Activated naive CD4-positive, alpha-beta T cell treated with anti-CD3 and anti-CD28 coated beads, Interleukin-2, amount 10 ng/mL, durations not matched to agents 7 days and 5 days (primary cell): ENCODE data around the gene FOXJ3.

Experiments
- CTCF ChIA-PET: fragments of 350-600 bp; sonication (Branson Sonifier 250); formaldehyde crosslinking; loops from one replicate; lab custom pipeline; 2021; ENCODE audit warnings: antibody characterized with exemption; lab: Charles Lee
- DNase-seq: peaks from one replicate; pipeline ENCODE4 v3.0.0-alpha.2; 2020
- H3K27ac Mint-ChIP-seq: one replicate; pipeline ENCODE4 v1.8.0; 2021; ENCODE audit warnings: mild to moderate bottlenecking, moderate library complexity, mixed read lengths
- H3K27me3 Mint-ChIP-seq: one replicate; pipeline ENCODE4 v1.8.0; 2021; ENCODE audit warnings: mild to moderate bottlenecking, mixed read lengths
- H3K36me3 Mint-ChIP-seq: one replicate; pipeline ENCODE4 v1.8.0; 2021; ENCODE audit warnings: mixed read lengths
- H3K4me1 Mint-ChIP-seq: one replicate; pipeline ENCODE4 v1.8.0; 2021; ENCODE audit warnings: mixed read lengths
- H3K4me3 Mint-ChIP-seq: one replicate; pipeline ENCODE4 v1.8.0; 2021; ENCODE audit warnings: mild to moderate bottlenecking, moderate library complexity, mixed read lengths
- H3K9me3 Mint-ChIP-seq: one replicate; pipeline ENCODE4 v1.8.0; 2021; ENCODE audit warnings: mixed read lengths

Gene FOXJ3

DNA sequence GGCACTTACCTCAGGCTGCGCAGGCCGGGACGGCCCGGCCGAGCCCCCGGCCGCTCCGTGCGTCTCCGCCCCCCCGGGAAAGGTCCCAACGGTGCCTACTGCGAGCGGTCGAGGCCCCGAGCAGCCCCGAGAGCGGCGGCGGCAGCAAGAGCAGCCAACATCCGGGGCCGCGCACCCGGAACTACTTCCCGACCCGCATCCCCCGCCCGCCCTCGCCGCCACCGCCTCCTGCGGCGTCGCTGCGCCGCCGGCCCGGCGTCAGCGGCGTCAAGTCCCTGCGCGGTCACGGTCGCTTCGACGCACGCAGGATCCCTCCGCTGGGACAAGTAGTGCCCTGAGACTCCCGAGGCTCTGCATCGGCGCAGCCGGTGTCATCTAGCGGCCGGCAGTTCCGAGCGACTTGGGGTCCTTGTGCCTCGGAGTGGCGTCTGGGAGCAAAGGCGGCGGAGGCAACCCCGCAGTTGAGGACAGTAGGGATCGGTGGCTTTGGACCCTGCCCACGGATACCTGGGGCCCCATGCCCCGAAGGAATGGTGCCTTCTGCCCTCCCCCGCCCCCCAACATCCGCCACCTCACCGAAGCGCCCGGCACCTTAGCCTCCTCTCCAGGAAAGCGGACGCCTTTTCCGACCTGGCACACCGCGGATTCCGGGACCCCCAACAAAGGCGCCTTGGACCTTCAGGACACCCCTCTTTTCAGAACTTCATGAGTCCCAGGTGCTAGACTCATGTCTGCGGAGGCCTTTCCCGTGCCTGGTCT lies at the start of gene FOXJ3:
Gene FOXJ3 (minus strand): TSS at position 186 of the 759 bp plus-strand sequence. CDS start 24,142 bp downstream, outside the sequence.
- H3K4me3 Mint-ChIP-seq: peak within 1 kb of the TSS; percentile 90
- peak; percentile 94 for DNase-seq
- H3K4me1 Mint-ChIP-seq: peaks cover 37% of the 10 kb centered on the region

DNA sequence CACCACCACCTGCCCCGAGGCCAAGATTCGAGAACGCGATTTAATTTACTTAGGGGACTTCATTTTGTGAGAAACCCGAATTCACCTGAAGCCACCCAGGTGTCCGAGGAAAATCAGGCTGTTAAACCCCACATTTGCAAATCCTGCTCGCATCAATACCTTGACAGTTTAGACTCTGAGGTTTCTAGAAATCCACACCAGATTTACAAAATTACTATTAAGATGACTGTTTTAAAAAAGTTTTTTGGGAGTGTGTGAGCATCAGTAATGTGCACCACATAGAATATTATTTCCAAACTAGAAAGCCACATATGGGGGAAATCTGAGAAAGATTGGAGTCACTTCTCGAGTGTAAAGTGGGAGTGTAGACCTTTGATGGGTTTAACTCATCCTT lies 46.2 kb upstream of the FOXJ3 start:
- H3K27me3 Mint-ChIP-seq: peaks cover 64% of the 10 kb centered on the region
- H3K4me3 Mint-ChIP-seq: peak overlapping the region; percentile 74
- peaks cover 14% of the 10 kb centered on the region for H3K4me1 Mint-ChIP-seq
- H3K36me3 Mint-ChIP-seq: no peaks in the 10 kb centered on the region
- CTCF ChIA-PET: no interaction called here
- no peak overlapping the region for H3K27ac Mint-ChIP-seq
- no peak for DNase-seq
- no peaks in the 10 kb centered on the region for H3K9me3 Mint-ChIP-seq

More for the DNA sequence above, at the start of gene FOXJ3:
- Mint-ChIP-seq H3K9me3 (no peaks in the 10 kb centered on the region), H3K27ac (peak within 1 kb of the TSS; percentile 93), H3K27me3 (no peaks in the 10 kb centered on the region), H3K36me3 (peaks cover 7% of the 10 kb centered on the region)
- CTCF ChIA-PET: no interaction called here

DNA sequence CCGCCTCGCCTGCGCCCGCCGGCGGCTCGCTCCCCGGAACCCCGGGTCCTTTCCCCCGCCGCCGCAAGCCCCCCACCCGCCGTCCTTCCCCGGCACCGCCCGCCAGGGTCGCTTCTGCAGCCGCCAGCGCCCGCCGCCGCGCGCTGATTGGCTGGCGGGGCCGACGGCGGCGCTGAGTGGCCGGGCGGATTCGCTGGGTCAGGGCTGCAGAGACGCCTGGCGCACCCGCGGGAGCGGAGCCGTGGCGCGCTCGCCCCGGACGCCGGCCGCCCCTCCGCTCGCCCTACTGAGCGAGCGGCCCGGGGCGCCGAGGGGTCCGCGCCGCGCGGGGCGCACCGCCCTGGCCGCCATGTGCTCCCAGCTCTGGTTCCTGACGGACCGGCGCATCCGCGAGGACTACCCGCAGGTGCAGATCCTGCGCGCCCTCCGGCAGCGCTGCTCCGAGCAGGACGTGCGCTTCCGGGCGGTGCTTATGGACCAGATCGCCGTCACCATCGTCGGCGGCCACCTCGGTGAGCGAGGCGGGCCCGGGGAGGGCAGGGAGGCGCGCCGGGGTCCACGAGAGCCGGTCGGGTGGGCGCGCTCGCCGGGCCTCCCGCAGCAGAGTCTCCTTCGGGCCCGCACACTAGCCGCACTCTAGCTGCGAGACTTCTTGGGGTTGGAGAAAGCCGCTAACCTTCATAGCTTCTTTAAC lies 45.7 kb upstream of the FOXJ3 start, which contains the start of gene RIMKLA:
Gene RIMKLA (plus strand): TSS at position 207 of the 694 bp plus-strand sequence. CDS start 143 bp downstream, at position 350.
- CTCF ChIA-PET: no interaction called here
- Mint-ChIP-seq H3K27me3 (peaks cover 63% of the 10 kb centered on the region), H3K36me3 (no peaks in the 10 kb centered on the region), H3K27ac (no peak within 1 kb of the TSS), H3K9me3 (no peaks in the 10 kb centered on the region), H3K4me1 (peaks cover 14% of the 10 kb centered on the region), H3K4me3 (peak within 1 kb of the TSS; percentile 74)
- DNase-seq: peak; percentile 67

DNA sequence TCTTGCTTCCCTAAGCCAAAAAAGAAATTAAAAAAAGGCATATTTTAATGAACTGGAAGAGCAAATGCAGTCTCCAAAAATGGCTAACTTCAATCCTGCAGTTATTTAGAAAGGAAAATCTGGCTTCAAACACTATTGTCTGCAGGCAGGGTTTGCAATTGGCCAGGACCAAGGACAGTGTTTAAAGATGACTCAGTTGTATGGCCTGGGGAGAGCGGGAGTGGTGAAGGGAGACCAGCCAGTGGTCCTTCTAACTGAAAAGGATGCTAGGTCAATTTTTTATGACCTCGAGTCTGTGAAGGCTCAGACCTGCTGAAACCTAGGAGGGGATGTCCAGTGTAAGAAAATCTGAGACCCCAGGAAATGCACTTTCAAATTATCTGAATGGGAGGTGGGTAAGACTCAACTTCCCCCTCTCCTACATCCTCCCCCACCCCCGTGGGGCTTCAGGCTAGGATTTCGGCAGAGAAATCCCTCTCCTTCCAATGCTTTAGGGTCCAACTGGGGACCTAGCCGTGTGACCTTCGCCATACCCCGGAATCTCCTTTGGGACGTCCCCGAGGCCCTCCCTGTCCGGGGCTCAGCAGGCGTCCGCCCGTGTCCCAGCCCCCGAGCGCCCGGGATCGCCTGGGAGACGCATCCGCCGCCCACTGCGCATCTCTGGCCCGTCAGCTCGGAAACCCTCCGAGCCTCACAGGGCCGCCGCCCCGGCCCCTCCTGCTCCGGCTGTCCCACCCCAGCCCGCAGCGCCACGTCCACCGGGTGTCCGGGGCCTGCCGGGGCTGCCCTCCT lies 45.0 kb upstream of the FOXJ3 start:
- peaks cover 14% of the 10 kb centered on the region for H3K4me1 Mint-ChIP-seq
- CTCF ChIA-PET: no interaction called here
- no peak overlapping the region for H3K27ac Mint-ChIP-seq
- no peaks in the 10 kb centered on the region for H3K9me3 Mint-ChIP-seq
- peak overlapping the region; percentile 63 for H3K4me3 Mint-ChIP-seq
- no peaks in the 10 kb centered on the region for H3K36me3 Mint-ChIP-seq
- DNase-seq: no peak
- peaks cover 61% of the 10 kb centered on the region for H3K27me3 Mint-ChIP-seq

GRCh38 chr1:42372796-42373195 lies 37.8 kb upstream of the FOXJ3 start:
- Mint-ChIP-seq H3K4me3 (no peak overlapping the region), H3K27ac (no peak overlapping the region), H3K4me1 (no peaks in the 10 kb centered on the region), H3K9me3 (no peaks in the 10 kb centered on the region), H3K36me3 (no peaks in the 10 kb centered on the region), H3K27me3 (peaks cover 30% of the 10 kb centered on the region)
- CTCF ChIA-PET: no interaction called here
- DNase-seq: no peak

DNA sequence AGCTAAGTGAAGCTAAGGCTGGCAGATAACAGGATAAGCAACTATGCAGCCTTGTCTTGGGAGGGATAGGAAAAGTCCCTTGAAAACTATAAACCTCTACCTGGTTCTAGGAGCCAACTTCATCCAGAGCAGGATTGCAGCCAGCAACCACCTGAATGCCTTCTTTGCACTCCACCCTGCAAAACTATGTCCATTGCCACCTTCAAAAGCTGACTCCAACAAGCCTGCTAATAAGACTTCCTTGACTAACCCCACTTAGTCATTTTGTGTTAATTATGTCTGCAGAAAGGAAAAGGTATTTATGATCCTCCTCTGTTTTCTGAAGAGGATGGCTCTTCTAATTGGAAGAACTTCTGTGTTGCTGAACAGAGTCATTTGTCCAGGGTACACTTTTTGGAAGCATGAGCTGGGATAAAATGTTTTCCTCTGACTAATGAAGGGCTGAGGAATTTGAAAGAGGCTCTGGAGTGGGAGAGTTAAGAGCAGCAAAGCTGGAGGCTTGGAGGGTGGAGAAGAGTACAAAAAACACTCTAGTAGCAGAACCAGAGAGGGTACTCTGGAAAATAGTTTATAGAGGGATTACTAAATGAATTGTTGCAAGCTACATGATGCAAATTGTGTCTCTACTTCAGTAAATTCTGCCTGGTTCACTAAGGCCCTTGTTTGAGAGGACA lies 36.0 kb upstream of the FOXJ3 start:
- Mint-ChIP-seq H3K4me1 (no peaks in the 10 kb centered on the region), H3K36me3 (no peaks in the 10 kb centered on the region), H3K9me3 (no peaks in the 10 kb centered on the region), H3K27me3 (peaks cover 15% of the 10 kb centered on the region), H3K4me3 (no peak overlapping the region), H3K27ac (no peak overlapping the region)
- CTCF ChIA-PET: interaction anchor here (0.6 to 0.9 kb wide), 2 partner anchors 198 to 858 kb away, joined by 3 to 4 read pairs; no protein-coding TSS in a partner anchor
- DNase-seq: no peak

- CTCF ChIA-PET: no interaction called here
- no peaks in the 10 kb centered on the region for H3K4me1 Mint-ChIP-seq
- H3K36me3 Mint-ChIP-seq: no peaks in the 10 kb centered on the region
- H3K27ac Mint-ChIP-seq: no peak overlapping the region
- DNase-seq: no peak
- no peak overlapping the region for H3K4me3 Mint-ChIP-seq
- H3K9me3 Mint-ChIP-seq: no peaks in the 10 kb centered on the region
- H3K27me3 Mint-ChIP-seq: peaks cover 15% of the 10 kb centered on the region
These were observed 34.4 kb upstream of the FOXJ3 start for GRCh38 chr1:42369471-42369870.

DNA sequence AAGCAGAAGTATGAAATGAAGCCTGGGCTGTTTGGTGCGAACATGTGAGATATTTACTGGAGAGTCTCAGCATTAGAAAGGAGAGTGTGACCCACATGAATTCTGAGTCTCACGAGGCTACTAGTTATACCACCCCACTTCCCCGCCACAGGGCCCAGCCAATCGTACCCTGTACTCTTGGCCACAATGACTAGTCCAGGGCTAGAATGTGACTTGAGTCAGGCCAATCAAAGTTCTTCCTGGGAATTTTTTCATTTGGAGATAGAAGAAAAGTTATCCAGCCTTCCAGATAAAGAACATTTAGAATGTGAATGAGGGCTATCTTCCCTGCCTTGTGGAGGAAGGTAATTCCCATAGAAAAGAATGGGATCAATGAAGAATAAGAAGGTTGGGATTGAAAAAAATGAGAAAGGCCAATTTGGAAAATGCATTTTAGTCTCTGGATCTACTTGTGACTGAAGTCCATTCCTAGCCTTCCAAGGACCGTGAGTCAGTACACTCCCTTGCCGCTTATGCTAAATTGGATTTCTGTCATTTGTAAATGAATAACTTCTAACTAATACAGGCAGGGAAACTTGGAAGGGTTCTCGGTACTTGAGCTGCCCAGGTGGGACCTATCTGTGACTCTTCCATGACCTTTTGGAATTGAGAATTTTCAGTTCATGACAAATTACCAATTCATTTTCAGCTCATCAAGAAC lies 33.2 kb upstream of the FOXJ3 start:
- DNase-seq: no peak
- CTCF ChIA-PET: no interaction called here
- no peaks in the 10 kb centered on the region for H3K4me1 Mint-ChIP-seq

DNA sequence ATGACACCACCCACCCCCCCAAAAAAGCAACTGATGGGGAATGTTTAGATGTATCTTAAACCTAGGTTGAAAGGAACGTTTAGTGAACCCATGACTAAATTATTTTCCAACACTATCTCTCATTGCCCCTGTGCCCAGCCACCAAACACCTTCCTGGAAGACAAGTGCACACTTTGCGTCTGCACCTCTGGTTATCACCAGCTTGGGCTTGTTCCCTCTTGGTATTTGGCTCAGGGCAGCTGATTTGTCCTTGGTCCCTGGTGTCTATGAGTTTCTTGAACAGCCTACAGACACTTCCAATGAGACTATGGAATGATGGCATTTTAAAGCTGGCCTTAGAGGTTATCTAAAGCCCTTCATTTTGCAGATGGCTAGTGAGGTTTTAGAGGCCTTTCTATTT lies 30.1 kb upstream of the FOXJ3 start:
- Mint-ChIP-seq H3K9me3 (no peaks in the 10 kb centered on the region), H3K4me1 (no peaks in the 10 kb centered on the region), H3K27ac (no peak overlapping the region), H3K36me3 (no peaks in the 10 kb centered on the region), H3K27me3 (peaks cover 13% of the 10 kb centered on the region), H3K4me3 (no peak overlapping the region)
- no peak for DNase-seq
- CTCF ChIA-PET: no interaction called here

More for the DNA sequence above, 33.2 kb upstream of the FOXJ3 start:
- no peak overlapping the region for H3K27ac Mint-ChIP-seq
- peaks cover 15% of the 10 kb centered on the region for H3K27me3 Mint-ChIP-seq
- no peaks in the 10 kb centered on the region for H3K36me3 Mint-ChIP-seq
- no peak overlapping the region for H3K4me3 Mint-ChIP-seq
- no peaks in the 10 kb centered on the region for H3K9me3 Mint-ChIP-seq

DNA sequence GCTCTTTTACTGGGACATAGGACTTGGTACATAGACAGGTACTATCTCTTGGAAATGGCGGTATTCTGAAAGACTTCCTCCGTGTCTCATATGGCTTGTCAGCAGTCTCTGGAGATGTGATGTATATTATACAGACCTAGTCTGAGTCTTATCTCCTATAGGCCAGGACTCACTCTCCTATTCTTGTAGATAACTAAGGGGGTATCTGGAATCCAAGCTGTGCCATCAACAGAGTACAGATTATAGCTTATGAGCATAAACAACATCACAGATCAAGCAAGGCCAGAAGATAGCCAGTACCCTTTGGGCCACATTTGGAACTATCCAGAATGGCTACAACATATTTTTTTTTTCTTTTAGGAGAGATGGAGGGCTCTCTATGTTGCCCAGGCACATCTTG lies 29.5 kb upstream of the FOXJ3 start:
- Mint-ChIP-seq H3K4me3 (no peak overlapping the region), H3K27ac (no peak overlapping the region), H3K9me3 (no peaks in the 10 kb centered on the region), H3K36me3 (no peaks in the 10 kb centered on the region), H3K4me1 (no peaks in the 10 kb centered on the region), H3K27me3 (peaks cover 12% of the 10 kb centered on the region)
- CTCF ChIA-PET: no interaction called here
- DNase-seq: no peak

GRCh38 chr1:42364089-42364488 lies 29.1 kb upstream of the FOXJ3 start:
- no peak overlapping the region for H3K4me3 Mint-ChIP-seq
- H3K27ac Mint-ChIP-seq: no peak overlapping the region
- no peak for DNase-seq
- no peaks in the 10 kb centered on the region for H3K4me1 Mint-ChIP-seq
- peaks cover 13% of the 10 kb centered on the region for H3K27me3 Mint-ChIP-seq
- no peaks in the 10 kb centered on the region for H3K9me3 Mint-ChIP-seq
- H3K36me3 Mint-ChIP-seq: no peaks in the 10 kb centered on the region
- CTCF ChIA-PET: no interaction called here

- H3K9me3 Mint-ChIP-seq: no peaks in the 10 kb centered on the region
- CTCF ChIA-PET: no interaction called here
- no peak overlapping the region for H3K27ac Mint-ChIP-seq
- peaks cover 18% of the 10 kb centered on the region for H3K27me3 Mint-ChIP-seq
- no peak for DNase-seq
- H3K4me1 Mint-ChIP-seq: no peaks in the 10 kb centered on the region
- no peaks in the 10 kb centered on the region for H3K36me3 Mint-ChIP-seq
- no peak overlapping the region for H3K4me3 Mint-ChIP-seq
These were observed 24.4 kb upstream of the FOXJ3 start for GRCh38 chr1:42359466-42359865.

DNA sequence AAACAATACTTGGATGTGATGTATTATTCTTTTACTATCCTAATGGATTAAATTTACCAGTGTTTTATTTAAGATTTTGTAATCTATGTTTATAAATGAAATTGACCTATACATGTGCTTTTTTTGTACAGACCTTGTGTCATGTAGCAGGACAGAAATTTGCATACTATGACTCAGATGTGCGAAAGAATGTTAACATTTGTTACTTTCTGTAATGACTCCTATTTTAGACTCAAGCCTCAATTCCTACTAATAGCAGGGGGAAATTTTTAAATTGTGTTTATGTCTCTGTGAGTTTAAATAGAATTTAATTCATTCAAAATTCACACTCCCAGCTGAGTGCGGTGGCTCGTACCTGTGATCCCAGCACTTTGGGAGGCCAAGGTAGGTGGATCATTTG lies 23.8 kb upstream of the FOXJ3 start:
- no peak for DNase-seq
- Mint-ChIP-seq H3K9me3 (no peaks in the 10 kb centered on the region), H3K4me1 (no peaks in the 10 kb centered on the region), H3K27me3 (peaks cover 18% of the 10 kb centered on the region), H3K4me3 (no peak overlapping the region), H3K36me3 (no peaks in the 10 kb centered on the region), H3K27ac (no peak overlapping the region)
- CTCF ChIA-PET: no interaction called here
